Keratinocyte (primary cell): Measurements from ENCODE around the gene CCDC33. TPM values are rescaled to one million over a fixed set of nuclear protein-coding genes. Genes with fewer than 3 reads are reported as not detected.
"Not testable (repeated sequence)": the region's sequence is repeated elsewhere in the genome, so short reads cannot be mapped to it uniquely, and the experiment has no call there.

Source experiments
- DNase-seq: peaks from one replicate; pipeline ENCODE4 v3.0.0-alpha.2; 2011; ENCODE audit warnings: low read depth, missing footprints, low spot score
- FAIRE-seq: peaks from 2 replicates; lab custom pipeline; 2011; peaks lifted over from hg19 to GRCh38; lab: Jason Lieb, UNC
- H2AFZ ChIP-seq: 2 replicates; pipeline ENCODE4 v1.6.0; 2012; ENCODE audit warnings: low read length, control low read depth, inconsistent platforms; ENCODE audit not compliant: control insufficient read depth
- H3K27ac ChIP-seq: 2 replicates; pipeline ENCODE4 v1.5.1; 2011; ENCODE audit warnings: low read length; ENCODE audit not compliant: control insufficient read depth, insufficient read depth
- H3K27me3 ChIP-seq: 3 replicates; pipeline ENCODE4 v1.6.0; 2011; ENCODE audit warnings: low read length; ENCODE audit not compliant: control insufficient read depth, insufficient read depth; ENCODE audit errors: extremely low read depth
- H3K36me3 ChIP-seq, 2 experiments: 2 replicates in 1 of 2; 3 replicates in 1 of 2; pipeline ENCODE4 v1.5.1; 2011; ENCODE audit warnings: low read length in 2 of 2, mild to moderate bottlenecking in 1 of 2; ENCODE audit not compliant: control insufficient read depth in 2 of 2, insufficient read depth in 2 of 2; ENCODE audit errors: extremely low read depth in 1 of 2
- H3K4me1 ChIP-seq: 3 replicates; pipeline ENCODE4 v1.5.1; 2011; ENCODE audit warnings: low read length; ENCODE audit not compliant: control insufficient read depth, insufficient read depth; ENCODE audit errors: extremely low read depth
- H3K4me2 ChIP-seq: 3 replicates; pipeline ENCODE4 v1.6.0; 2011; ENCODE audit warnings: low read depth, low read length; ENCODE audit not compliant: control insufficient read depth, insufficient read depth; ENCODE audit errors: extremely low read depth
- H3K4me3 ChIP-seq, 3 experiments: fragments of 200-600 bp in 1 of 3; sonication (generic) in 1 of 3; 2 replicates in 2 of 3; 3 replicates in 1 of 3; pipeline ENCODE4 v1.5.1; 2011 to 2016; ENCODE audit warnings: low read length in 3 of 3, mild to moderate bottlenecking in 3 of 3, control low read depth in 2 of 3, inconsistent platforms in 1 of 3, low read depth in 1 of 3, mixed read lengths in 1 of 3, mixed run types in 1 of 3, moderate library complexity in 1 of 3; ENCODE audit not compliant: control insufficient read depth in 2 of 3, insufficient read depth in 2 of 3; ENCODE audit errors: extremely low read depth in 1 of 3
- H3K79me2 ChIP-seq: 2 replicates; pipeline ENCODE4 v1.6.0; 2012; ENCODE audit warnings: low read length; ENCODE audit not compliant: control insufficient read depth, insufficient read depth
- H3K9ac ChIP-seq: 3 replicates; pipeline ENCODE4 v1.6.0; 2011; ENCODE audit warnings: low read length; ENCODE audit not compliant: control insufficient read depth, insufficient read depth; ENCODE audit errors: extremely low read depth
- H3K9me1 ChIP-seq: 3 replicates; pipeline ENCODE4 v1.6.0; 2011; ENCODE audit warnings: low read length; ENCODE audit not compliant: control insufficient read depth, insufficient read depth; ENCODE audit errors: extremely low read depth
- H3K9me3 ChIP-seq: 2 replicates; pipeline ENCODE4 v1.5.1; 2012; ENCODE audit warnings: low read depth, low read length; ENCODE audit not compliant: control insufficient read depth
- H4K20me1 ChIP-seq: 3 replicates; pipeline ENCODE4 v1.6.0; 2011; ENCODE audit warnings: low read length; ENCODE audit not compliant: control insufficient read depth, insufficient read depth; ENCODE audit errors: extremely low read depth
- CTCF ChIP-seq, 3 experiments: IDR thresholded peaks in 1 of 3; conservative IDR thresholded peaks in 1 of 3; optimal IDR thresholded peaks in 1 of 3; 2 replicates in 2 of 3; 3 replicates in 1 of 3; pipeline versions ENCODE3 to v1.5.1; 2011; ENCODE audit warnings: low read length in 3 of 3, mild to moderate bottlenecking in 3 of 3, moderate library complexity in 2 of 3, control low read depth in 1 of 3, inconsistent platforms in 1 of 3; ENCODE audit not compliant: insufficient read depth in 2 of 3; ENCODE audit errors: extremely low read depth in 1 of 3
- EZH2 ChIP-seq: IDR thresholded peaks from one replicate; pipeline ENCODE4 v1.6.1; 2012; ENCODE audit warnings: inconsistent platforms, mild to moderate bottlenecking, low read length, moderate library complexity
- dilution Hi-C: fragments of 300-500 bp; cut with MboI; formaldehyde crosslinking; loops from one replicate; pipeline ENCODE4 v1.7.0; 2020; ENCODE audit warnings: low sequenced_read_pairs; ENCODE audit not compliant: extremely low pct_ligation_motif_present
- polyA plus RNA-seq, 5 experiments: library from polyadenylated mRNA; depleted of rRNA in 3 of 5; stranded (reverse) in 3 of 5; stranded (forward) in 1 of 5; unstranded in 1 of 5; fragments of >200 nt; gene quantifications; 1 replicate in 1 of 5; 2 replicates in 3 of 5; 3 replicates in 1 of 5; pipeline versions ENCODE4 v1.2.1 to v1.2.3, GENCODE V29; 2011 to 2012; ENCODE audit warnings: missing spikeins in 2 of 5, low read depth in 1 of 5, low replicate concordance in 1 of 5

CCDC33 gene
- polyA plus RNA-seq, 1 donor (not counting 4 experiments of a cell fraction or from before 2014, with no cell fraction given): not detected

- H2AFZ ChIP-seq: no peak overlapping the region
- DNase-seq (no peak), FAIRE-seq (no peak)
- no peaks in the 10 kb centered on the region for H4K20me1 ChIP-seq
- H3K36me3 ChIP-seq: no peaks in the 10 kb centered on the region
- no peaks in the 10 kb centered on the region for H3K79me2 ChIP-seq
- no peaks in the 10 kb centered on the region for H3K9me1 ChIP-seq
- no peaks in the 10 kb centered on the region for H3K4me1 ChIP-seq
- no peaks in the 10 kb centered on the region for H3K9me3 ChIP-seq
- dilution Hi-C loops: no loop called here
- no peak overlapping the region for H3K4me2 ChIP-seq
- no peak overlapping the region for H3K27ac ChIP-seq
- peaks cover 4% of the 10 kb centered on the region for H3K27me3 ChIP-seq
- no peak overlapping the region for H3K4me3 ChIP-seq
- H3K9ac ChIP-seq: no peak overlapping the region
- TF ChIP-seq EZH2: no peak
- TF ChIP-seq CTCF (optimal IDR thresholded peaks at IDR 0.05 in 1 of 3, IDR thresholded peaks at IDR 0.05 in 1 of 3, conservative IDR thresholded peaks at IDR 0.05 in 1 of 3; ENCODE audit: extremely low read depth in 1 of 3, insufficient read depth in 2 of 3, low read length in 3 of 3): no peak
Measured at GRCh38 chr15:74351670-74352069, 115.5 kb downstream of the CCDC33 start.

GRCh38 chr15:74352393-74352910, 116.3 kb downstream of the CCDC33 start:
- H3K4me1 ChIP-seq: no peaks in the 10 kb centered on the region
- H3K27ac ChIP-seq: no peak overlapping the region
- H3K4me3 ChIP-seq: no peak overlapping the region
- no peaks in the 10 kb centered on the region for H3K9me1 ChIP-seq
- TF ChIP-seq CTCF (optimal IDR thresholded peaks at IDR 0.05 in 1 of 3, IDR thresholded peaks at IDR 0.05 in 1 of 3, conservative IDR thresholded peaks at IDR 0.05 in 1 of 3; ENCODE audit: extremely low read depth in 1 of 3, insufficient read depth in 2 of 3, low read length in 3 of 3) (no peak), EZH2 (no peak)
- H3K9ac ChIP-seq: no peak overlapping the region
- DNase-seq (no peak), FAIRE-seq (no peak)
- H3K4me2 ChIP-seq: no peak overlapping the region
- no peaks in the 10 kb centered on the region for H4K20me1 ChIP-seq
- H3K27me3 ChIP-seq: peaks cover 4% of the 10 kb centered on the region
- no peaks in the 10 kb centered on the region for H3K9me3 ChIP-seq
- no peaks in the 10 kb centered on the region for H3K79me2 ChIP-seq
- dilution Hi-C loops: no loop called here
- no peaks in the 10 kb centered on the region for H3K36me3 ChIP-seq
- no peak overlapping the region for H2AFZ ChIP-seq

GRCh38 chr15:74353992-74354391, 117.9 kb downstream of the CCDC33 start:
- H2AFZ ChIP-seq, H3K4me2 ChIP-seq, H3K4me3 ChIP-seq, H3K79me2 ChIP-seq, dilution Hi-C loops, FAIRE-seq, H3K4me1 ChIP-seq, H4K20me1 ChIP-seq, H3K27ac ChIP-seq, H3K9me1 ChIP-seq, DNase-seq, H3K9me3 ChIP-seq, H3K9ac ChIP-seq, H3K36me3 ChIP-seq, H3K27me3 ChIP-seq: not testable (repeated sequence)

- DNase-seq: not testable (repeated sequence)
Measured at GRCh38 chr15:74356050-74356449, 119.9 kb downstream of the CCDC33 start.

More at GRCh38 chr15:74356050-74356449, 119.9 kb downstream of the CCDC33 start:
- H3K4me2 ChIP-seq, H2AFZ ChIP-seq, H3K9me1 ChIP-seq, H4K20me1 ChIP-seq, H3K36me3 ChIP-seq, dilution Hi-C loops, H3K4me1 ChIP-seq, H3K4me3 ChIP-seq, H3K79me2 ChIP-seq, FAIRE-seq, H3K9ac ChIP-seq, H3K27ac ChIP-seq, H3K27me3 ChIP-seq, H3K9me3 ChIP-seq: not testable (repeated sequence)
